H1 (cell line): ENCODE data around the gene DTX4. TPM values are rescaled to one million over a fixed set of nuclear protein-coding genes. Genes with fewer than 3 reads are reported as not detected.
A peak's percentile ranks its signal among the peaks of the same experiment; 100 is the strongest.

Experiments
- ATF3 ChIP-seq: IDR thresholded peaks from 2 replicates; pipeline ENCODE4 v1.6.1; 2011; ENCODE audit warnings: low read depth, mild to moderate bottlenecking, low read length; ENCODE audit not compliant: insufficient read depth
- MAX ChIP-seq: IDR thresholded peaks from 2 replicates; pipeline ENCODE4 v1.6.1; 2012; ENCODE audit warnings: inconsistent platforms
- SAP30 ChIP-seq: fragments of 300-600 bp; sonication (generic); IDR thresholded peaks from 2 replicates; pipeline ENCODE4 v1.7.1; 2012; ENCODE audit warnings: low read length, moderate library complexity, mild to moderate bottlenecking, inconsistent platforms; ENCODE audit not compliant: insufficient read depth, insufficient replicate concordance
- TBP ChIP-seq: IDR thresholded peaks from 2 replicates; pipeline ENCODE4 v1.6.1; 2011; ENCODE audit warnings: low read depth, low read length, improper control_type of control experiment
- polyA plus RNA-seq, 7 experiments: library from polyadenylated mRNA; depleted of rRNA in 3 of 7; stranded (reverse) in 5 of 7; unstranded in 2 of 7; fragments of >200 nt in 5 of 7; fragments of 200-250 nt in 2 of 7; gene quantifications; 1 replicate in 5 of 7; 2 replicates in 1 of 7; 4 replicates in 1 of 7; pipeline versions ENCODE4 v1.2.1 to v1.2.3, GENCODE V29; 2011 to 2013; ENCODE audit warnings: missing spikeins in 2 of 7, mixed read lengths in 2 of 7
- total RNA-seq: library from RNA; stranded (reverse); fragmentation: NEBNext Ultra II Directional; extraction: Animal tissue kit (Norgen Biotek cat#: 25700); gene quantifications from 2 replicates; pipeline ENCODE4 v1.2.1, GENCODE V29; 2021

The DTX4 gene
- total and polyA plus RNA-seq, 2 of the 8 experiments (the other 6 are each of a cell fraction or from before 2014, with no cell fraction given) = 5.1 to 18.8 TPM

DNA sequence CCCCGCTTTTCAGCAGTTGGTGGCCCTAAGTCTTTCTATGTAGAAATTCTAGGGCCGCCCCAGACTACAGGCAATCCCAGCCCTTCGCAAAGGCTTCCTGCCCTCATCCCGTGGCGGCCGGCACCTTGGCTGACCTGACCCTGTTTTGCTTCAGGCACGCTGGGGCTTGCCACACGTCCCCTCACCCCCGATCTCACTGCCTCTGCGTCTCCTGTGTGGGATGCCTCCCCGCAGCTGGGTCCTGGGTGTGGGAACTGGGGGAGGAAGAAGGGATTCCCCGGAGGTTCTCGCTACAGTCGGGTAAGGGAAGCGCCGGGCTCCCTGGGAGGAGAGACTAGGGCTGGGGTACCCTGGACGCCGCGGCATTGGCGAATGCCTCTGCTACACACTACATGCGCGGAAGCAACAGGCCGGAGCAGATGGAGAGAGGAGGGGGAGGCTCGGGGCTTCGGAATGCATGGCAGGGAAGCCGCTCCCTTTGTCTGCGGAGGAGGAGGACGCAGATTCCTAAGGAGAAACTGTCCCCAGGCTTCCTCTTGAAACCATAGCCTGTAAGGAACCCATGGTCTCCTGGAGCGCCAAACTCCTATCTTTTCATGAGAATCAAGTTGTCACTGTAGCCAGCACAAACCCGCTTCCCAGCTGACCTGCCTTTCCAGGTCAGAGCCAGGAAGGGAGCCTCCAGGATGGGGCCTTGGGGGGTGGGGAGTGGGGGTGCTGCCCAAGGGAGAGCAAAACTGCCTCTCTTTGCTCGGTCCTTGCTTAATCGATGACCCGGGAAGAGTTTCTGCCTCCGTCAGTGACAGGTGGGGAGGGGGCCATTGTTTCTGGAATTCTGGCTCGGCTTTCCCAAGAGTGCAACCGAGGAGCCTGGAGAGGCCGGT lies 1.4 kb downstream of the DTX4 start (continued):
- TF ChIP-seq SAP30 = peak; percentile 73
- no peak for TF ChIP-seq ATF3
- TF ChIP-seq MAX = peak; percentile 39; the same call in 1 of the 2 replicates
- no peak for TF ChIP-seq TBP
